HG02884 (cell line): ENCODE data around the gene GPER1.
"Not testable (repeated sequence)": the region's sequence is repeated elsewhere in the genome, so short reads cannot be mapped to it uniquely, and the experiment has no call there.

ENCODE experiments used
- ATAC-seq: cut with Tn5 transposase; IDR thresholded peaks from one replicate; pipeline ENCODE4 v1.9.1; 2021; ENCODE audit warnings: mild to moderate bottlenecking, moderate library complexity; ENCODE audit not compliant: unreplicated experiment

The GPER1 gene

DNA sequence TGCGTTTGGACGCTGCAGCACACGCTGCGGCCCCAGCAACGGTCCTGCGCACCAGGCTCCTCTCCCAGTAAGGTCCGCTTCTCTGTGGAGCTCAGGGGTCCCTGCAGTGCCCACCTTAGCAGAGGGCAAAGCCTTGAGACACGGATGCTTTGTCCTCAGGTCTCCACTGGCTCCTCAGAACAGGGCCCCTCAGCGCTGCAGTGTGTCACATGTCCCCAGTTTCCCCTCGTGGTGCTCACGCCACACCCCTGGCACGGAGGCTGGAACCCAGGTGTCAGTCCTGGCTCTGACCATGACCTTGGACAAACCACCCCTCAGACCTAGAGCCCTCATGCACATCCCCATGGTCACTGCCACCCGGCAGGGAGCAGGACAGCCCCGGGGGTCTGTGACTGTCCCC, 19.9 kb upstream of the GPER1 start:
- ATAC-seq, result no peak

DNA sequence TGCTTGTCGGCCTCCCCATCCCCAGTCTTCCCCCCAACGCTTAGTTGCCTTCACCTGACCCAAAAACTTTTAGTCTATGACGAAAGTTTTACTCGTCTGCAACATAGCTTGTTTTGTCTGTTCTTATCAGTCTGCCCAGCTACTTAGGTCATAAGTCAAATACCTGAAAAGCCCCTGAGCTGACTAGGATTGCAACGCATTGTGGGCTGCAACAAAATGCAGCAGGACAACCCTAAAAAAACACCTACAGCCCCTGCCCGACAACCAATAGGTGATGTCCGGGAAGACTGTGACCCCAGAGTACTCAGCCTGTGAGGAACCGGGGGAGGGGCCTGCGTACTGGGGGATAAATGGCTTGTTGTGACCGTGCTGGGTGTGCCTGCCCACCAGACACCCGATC, 19.3 kb upstream of the GPER1 start:
- no peak for ATAC-seq

- no peak for ATAC-seq
Observed at GRCh38 chr7:1070544-1071011, 17.3 kb upstream of the GPER1 start.

- ATAC-seq, result no peak
Observed at GRCh38 chr7:1071731-1072254, 16.1 kb upstream of the GPER1 start.

DNA sequence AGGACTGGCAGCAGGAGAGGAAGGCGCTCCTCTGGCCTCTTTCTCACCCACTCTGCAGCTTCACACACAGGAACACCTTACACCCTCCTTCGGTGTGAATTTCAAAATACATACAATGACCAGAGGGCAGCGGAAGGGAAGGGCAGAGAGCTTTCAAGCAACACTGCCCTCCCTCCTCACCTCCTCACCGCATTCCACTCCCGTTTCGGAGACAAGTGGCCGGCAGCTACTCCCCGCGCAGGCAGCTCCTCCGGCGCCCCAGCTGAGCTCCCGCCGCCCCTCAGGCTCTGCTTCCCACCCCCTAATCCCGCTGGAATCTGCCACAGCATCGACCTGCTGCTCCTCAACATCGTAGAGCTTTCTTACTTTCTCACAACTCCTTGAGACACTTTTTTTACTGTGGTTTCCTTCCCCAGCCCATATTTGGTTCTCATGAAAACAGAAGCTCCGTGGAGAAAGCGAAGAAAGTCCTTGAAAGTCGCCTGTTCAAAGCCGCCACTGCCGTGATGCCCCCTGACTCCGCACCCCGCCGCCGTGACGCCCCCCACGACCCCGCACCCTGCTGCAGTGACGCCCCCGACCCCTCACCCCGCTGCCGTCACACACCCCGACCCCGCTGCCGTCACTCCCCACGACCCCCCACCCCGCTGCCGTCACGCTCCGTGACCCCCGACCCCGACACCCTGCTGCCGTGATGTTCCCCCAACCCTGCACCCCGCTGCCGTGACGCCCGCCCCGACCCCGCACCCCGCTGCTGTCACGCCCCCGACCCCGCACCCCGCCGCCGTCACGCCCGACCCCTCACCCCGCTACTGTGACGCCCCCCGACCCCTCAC, 14.6 kb upstream of the GPER1 start:
- no peak for ATAC-seq

DNA sequence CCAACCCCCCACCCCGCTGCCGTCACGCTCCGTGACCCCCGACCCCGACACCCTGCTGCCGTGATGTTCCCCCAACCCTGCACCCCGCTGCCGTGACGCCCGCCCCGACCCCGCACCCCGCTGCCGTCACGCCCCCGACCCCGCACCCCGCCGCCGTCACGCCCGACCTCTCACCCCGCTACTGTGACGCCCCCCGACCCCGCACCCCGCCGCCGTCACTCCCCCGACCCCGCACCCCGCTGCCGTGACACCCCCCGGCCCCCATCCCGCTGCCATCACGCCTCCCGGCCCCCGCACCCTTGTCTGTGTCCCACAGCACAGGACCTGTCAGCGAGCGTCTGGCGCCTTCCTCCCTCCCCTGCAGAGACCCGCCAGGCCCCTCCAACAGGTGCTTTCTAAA, 13.9 kb upstream of the GPER1 start:
- not testable (repeated sequence) for ATAC-seq

GRCh38 chr7:1074593-1075431, 13.1 kb upstream of the GPER1 start:
- no peak for ATAC-seq

DNA sequence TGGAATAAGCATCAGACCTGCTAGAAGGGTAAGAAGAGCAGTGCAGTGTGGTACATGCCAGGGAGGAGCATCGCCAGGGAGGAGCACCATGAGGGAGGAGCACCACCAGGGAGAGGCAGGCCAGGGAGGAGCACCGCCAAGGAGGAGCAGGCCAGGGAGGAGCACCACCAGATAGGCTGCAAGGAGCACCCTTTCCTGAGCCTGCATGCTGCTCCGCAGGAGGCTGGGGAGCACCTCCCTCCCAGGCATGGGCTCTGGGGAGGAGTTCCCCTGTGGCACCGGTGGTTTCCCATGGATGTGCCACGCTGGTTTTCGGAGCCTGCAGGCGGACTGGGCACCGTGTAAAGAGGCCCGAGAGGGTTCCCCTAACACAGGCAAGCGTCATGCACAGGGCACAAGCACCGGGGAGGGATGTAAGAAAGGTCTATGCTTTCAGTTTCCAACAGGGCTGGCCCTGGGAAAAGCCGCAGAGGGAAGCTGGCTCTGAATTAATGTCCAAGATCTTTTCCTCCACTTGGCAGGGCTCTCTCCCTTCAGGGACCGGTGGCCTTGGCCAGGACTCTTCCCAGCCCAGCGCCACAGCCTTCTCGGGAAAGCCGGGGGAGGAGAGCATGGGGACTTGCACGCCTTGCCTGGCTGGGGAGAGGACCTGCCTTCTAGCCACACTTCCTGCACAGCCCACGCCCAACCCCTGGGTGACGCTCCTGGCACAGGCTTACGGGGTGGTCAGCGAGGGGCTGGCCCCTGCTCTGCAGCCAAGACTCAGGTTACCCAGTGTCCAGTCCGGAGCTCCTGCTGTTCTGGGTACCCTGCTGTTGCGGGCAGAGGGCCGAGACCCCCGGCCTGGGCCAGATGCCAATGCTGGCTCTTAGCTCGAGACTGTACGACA, 11.5 kb upstream of the GPER1 start:
- ATAC-seq, result no peak

- ATAC-seq, result no peak
Observed at GRCh38 chr7:1078519-1078918, 9.4 kb upstream of the GPER1 start.

DNA sequence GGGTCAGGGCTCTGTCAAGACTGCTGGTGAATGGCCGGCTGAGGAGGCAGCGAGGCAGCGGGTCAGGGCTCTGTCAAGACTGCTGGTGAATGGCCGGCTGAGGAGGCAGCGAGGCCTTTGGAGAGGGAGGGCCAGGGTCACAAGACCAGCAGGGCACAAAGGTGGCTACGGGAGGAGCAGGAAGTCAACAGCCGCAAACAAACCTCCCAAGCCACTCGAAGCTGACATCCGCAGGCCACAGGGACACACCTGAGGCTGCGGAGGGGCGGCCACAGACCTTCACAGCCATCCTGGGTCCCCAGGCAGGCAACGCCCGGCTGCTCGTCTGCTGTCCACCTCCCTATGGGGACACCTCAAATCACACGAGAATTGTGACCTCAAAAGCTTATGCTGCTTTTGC, 8.9 kb upstream of the GPER1 start:
- ATAC-seq, result no peak

- no peak for ATAC-seq
Observed at GRCh38 chr7:1079546-1079945, 8.4 kb upstream of the GPER1 start.

DNA sequence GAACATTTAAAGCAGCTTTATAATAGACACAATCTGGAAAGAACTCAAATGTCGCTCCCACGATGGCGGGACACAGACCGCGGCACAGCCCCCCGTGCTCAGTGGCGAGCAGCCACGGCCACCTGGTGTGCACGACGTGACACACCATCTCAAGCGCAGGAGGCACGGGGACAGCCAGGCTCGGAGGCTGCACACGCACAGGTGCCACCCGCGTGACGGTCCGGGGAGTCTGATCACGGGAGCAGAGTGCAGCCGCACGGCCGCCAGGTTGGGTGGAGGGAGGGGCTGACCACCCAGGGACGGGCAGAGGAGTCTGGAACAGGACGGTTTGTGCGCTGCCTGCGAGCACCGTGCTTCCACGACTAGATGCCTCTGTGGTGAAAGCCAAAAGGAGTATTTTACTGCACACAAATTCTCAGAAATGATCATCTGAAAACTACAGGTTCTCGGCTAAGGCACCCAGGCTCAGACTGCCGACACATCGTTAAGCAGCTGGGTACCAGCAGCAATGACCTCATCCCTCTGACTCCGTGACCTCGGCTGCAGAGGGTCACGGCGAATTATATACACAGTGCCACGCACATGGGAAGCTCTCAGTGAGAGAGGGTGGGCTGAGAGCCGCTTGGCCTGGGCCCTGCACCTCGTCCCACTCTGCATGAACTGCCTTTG, 7.5 kb upstream of the GPER1 start:
- no peak for ATAC-seq

GRCh38 chr7:1080921-1081255, 7.0 kb upstream of the GPER1 start:
- ATAC-seq, result no peak

DNA sequence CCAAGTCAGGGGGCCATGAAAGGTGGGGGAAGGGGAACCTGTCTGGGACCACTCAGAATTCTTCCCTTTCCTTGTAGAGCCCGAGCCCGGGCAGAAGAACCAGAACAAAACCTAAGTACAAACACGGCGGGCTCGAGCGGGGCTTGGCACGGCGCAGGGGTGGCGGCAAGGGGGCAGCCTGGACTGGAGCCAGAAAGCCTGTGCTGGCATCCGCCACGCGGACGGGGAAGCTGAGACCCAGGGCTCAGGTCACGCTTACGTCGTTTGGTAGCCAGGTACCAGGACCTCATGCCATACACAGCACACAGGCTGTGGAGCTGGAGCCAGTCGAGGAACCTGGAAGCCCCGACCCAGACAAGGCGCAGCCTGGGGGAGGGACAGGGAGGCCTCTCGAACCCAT, 6.6 kb upstream of the GPER1 start:
- ATAC-seq, result no peak

- ATAC-seq, result no peak
Observed at GRCh38 chr7:1081931-1082401, 5.9 kb upstream of the GPER1 start.

- no peak for ATAC-seq
Observed at GRCh38 chr7:1083729-1084657, 3.9 kb upstream of the GPER1 start.

DNA sequence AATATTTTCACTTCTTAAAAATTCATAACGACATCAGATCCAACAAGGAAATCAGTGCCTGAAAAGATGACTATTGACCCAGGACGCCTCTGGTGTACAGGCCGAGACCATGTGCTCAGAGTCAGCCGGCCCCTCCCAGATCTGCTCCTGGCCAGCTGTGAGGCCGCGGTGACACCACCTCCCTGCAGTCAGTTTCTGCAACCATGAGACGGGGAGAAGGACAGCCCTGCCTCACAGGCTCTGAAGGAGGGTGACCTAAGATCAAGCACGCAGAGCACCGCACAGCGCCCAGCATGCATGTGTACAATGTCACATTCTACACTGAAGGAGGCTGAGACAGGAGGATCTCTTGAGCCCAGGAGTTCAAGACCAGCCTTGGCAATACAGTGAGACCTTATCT, 2.6 kb upstream of the GPER1 start:
- ATAC-seq, result no peak

GRCh38 chr7:1085910-1086421, 1.9 kb upstream of the GPER1 start:
- ATAC-seq, result no peak
